GM23338 (cell line): ENCODE measurements around the gene IGF2BP2. TPM values are rescaled to one million over a fixed set of nuclear protein-coding genes. Genes with fewer than 3 reads are reported as not detected.
A peak's percentile ranks its signal among the peaks of the same experiment; 100 is the strongest.

Experiments
- ATAC-seq: fragments of 200-7000 bp; cut with Tn5 transposase; 3 replicates; pipeline ENCODE4 v1.9.1; 2020
- DNase-seq: peaks from one replicate; pipeline ENCODE4 v3.0.0-alpha.2; 2015; ENCODE audit warnings: low spot score
- H2AFZ ChIP-seq: fragments of 200-600 bp; sonication (generic); 2 replicates; pipeline ENCODE4 v1.8.0; 2016; ENCODE audit warnings: antibody characterized with exemption, mild to moderate bottlenecking, moderate library complexity
- H3F3A ChIP-seq: fragments of 200-600 bp; sonication (generic); replicated peaks from 2 replicates; pipeline ENCODE4 v1.8.0; 2017; ENCODE audit warnings: antibody characterized with exemption, mixed run types, low read depth
- H3K27ac ChIP-seq: fragments of 200-600 bp; sonication (generic); 2 replicates; pipeline ENCODE4 v1.6.1; 2016; ENCODE audit warnings: low read depth
- H3K27me3 ChIP-seq: fragments of 200-600 bp; sonication (generic); 2 replicates; pipeline ENCODE4 v1.8.0; 2016; ENCODE audit warnings: mild to moderate bottlenecking, mixed run types, moderate library complexity; ENCODE audit not compliant: insufficient read depth
- H3K36me3 ChIP-seq: fragments of 200-600 bp; sonication (generic); 2 replicates; pipeline ENCODE4 v1.8.0; 2016; ENCODE audit warnings: mild to moderate bottlenecking; ENCODE audit not compliant: insufficient read depth
- H3K4me1 ChIP-seq: fragments of 200-600 bp; sonication (generic); 2 replicates; pipeline ENCODE4 v1.8.0; 2016; ENCODE audit warnings: mild to moderate bottlenecking, moderate library complexity; ENCODE audit not compliant: insufficient read depth
- H3K4me2 ChIP-seq: fragments of 200-600 bp; sonication (generic); 2 replicates; pipeline ENCODE4 v1.7.1; 2017; ENCODE audit warnings: mixed run types
- H3K4me3 ChIP-seq: fragments of 200-600 bp; sonication (generic); 2 replicates; pipeline ENCODE4 v1.6.1; 2016; ENCODE audit warnings: mixed run types
- H3K79me2 ChIP-seq: fragments of 200-600 bp; sonication (generic); replicated peaks from 2 replicates; pipeline ENCODE4 v1.8.0; 2017; ENCODE audit warnings: mild to moderate bottlenecking; ENCODE audit not compliant: insufficient read depth
- H3K9me2 ChIP-seq: fragments of 200-600 bp; sonication (generic); 2 replicates; pipeline ENCODE4 v1.8.0; 2017; ENCODE audit not compliant: insufficient read depth
- H4K20me1 ChIP-seq: fragments of 200-600 bp; sonication (generic); replicated peaks from 2 replicates; pipeline ENCODE4 v1.8.0; 2017; ENCODE audit warnings: mild to moderate bottlenecking; ENCODE audit not compliant: insufficient read depth
- H3K27ac Mint-ChIP-seq: 2 replicates; pipeline ENCODE4 v1.8.0; 2020; ENCODE audit warnings: inconsistent platforms, mild to moderate bottlenecking, moderate library complexity, mixed read lengths
- H3K27me3 Mint-ChIP-seq: 3 replicates; pipeline ENCODE4 v1.8.0; 2022; ENCODE audit warnings: low read depth, mild to moderate bottlenecking, moderate library complexity, mixed read lengths, inconsistent platforms; ENCODE audit not compliant: insufficient read depth, poor library complexity
- H3K36me3 Mint-ChIP-seq: 3 replicates; pipeline ENCODE4 v1.8.0; 2021; ENCODE audit warnings: low read depth, mild to moderate bottlenecking, inconsistent platforms, moderate library complexity, mixed read lengths
- H3K4me1 Mint-ChIP-seq: 3 replicates; pipeline ENCODE4 v1.8.0; 2020; ENCODE audit warnings: mild to moderate bottlenecking, inconsistent platforms, mixed read lengths
- H3K4me3 Mint-ChIP-seq: 3 replicates; pipeline ENCODE4 v1.8.0; 2021; ENCODE audit warnings: moderate library complexity, mild to moderate bottlenecking, inconsistent platforms, mixed read lengths
- H3K9me3 Mint-ChIP-seq: 3 replicates; pipeline ENCODE4 v1.8.0; 2020; ENCODE audit warnings: moderate library complexity, mild to moderate bottlenecking, inconsistent platforms, mixed read lengths
- CREB1 ChIP-seq: fragments of 250-450 bp; sonication (Bioruptor Pico); IDR thresholded peaks from 2 replicates; pipeline ENCODE4 v1.5.0; 2020; ENCODE audit warnings: low read depth, mild to moderate bottlenecking, moderate library complexity
- CTCF ChIP-seq, 2 experiments: fragments of 200-600 bp in 1 of 2; sonication (generic) in 1 of 2; conservative IDR thresholded peaks; 2 replicates each; pipeline versions ENCODE4 v1.5.1 to v1.6.1; 2016 to 2017; ENCODE audit warnings: antibody characterized with exemption in 2 of 2, low read depth in 2 of 2, mild to moderate bottlenecking in 2 of 2, moderate library complexity in 1 of 2
- EZH2 ChIP-seq: fragments of 200-600 bp; sonication (generic); IDR thresholded peaks from one replicate; pipeline ENCODE4 v1.8.0; 2017; ENCODE audit warnings: antibody characterized with exemption, mild to moderate bottlenecking, low read depth; ENCODE audit not compliant: unreplicated experiment
- EZH2phosphoT487 ChIP-seq: fragments of 200-600 bp; sonication (generic); IDR thresholded peaks from one replicate; pipeline ENCODE4 v1.8.1; 2018; ENCODE audit warnings: antibody characterized with exemption; ENCODE audit not compliant: unreplicated experiment
- JUNB ChIP-seq: IDR thresholded peaks from one replicate; pipeline ENCODE4 v1.6.1; 2016; ENCODE audit warnings: antibody characterized with exemption; ENCODE audit not compliant: unreplicated experiment
- NANOG ChIP-seq: IDR thresholded peaks from 2 replicates; pipeline ENCODE4 v1.6.1; 2016; ENCODE audit warnings: antibody characterized with exemption, borderline replicate concordance
- POLR2AphosphoS5 ChIP-seq: IDR thresholded peaks from 2 replicates; pipeline ENCODE4 v1.6.1; 2016; ENCODE audit warnings: antibody characterized with exemption, low read depth
- REST ChIP-seq: IDR thresholded peaks from one replicate; pipeline ENCODE4 v1.6.1; 2018; ENCODE audit warnings: antibody characterized with exemption; ENCODE audit not compliant: unreplicated experiment
- STAT1 ChIP-seq: IDR thresholded peaks from one replicate; pipeline ENCODE4 v1.6.1; 2016; ENCODE audit warnings: antibody characterized with exemption; ENCODE audit not compliant: unreplicated experiment
- ZNF114 ChIP-seq: fragments of 250-450 bp; sonication (Bioruptor Pico); IDR thresholded peaks from 2 replicates; pipeline ENCODE4 v1.5.0; 2020; ENCODE audit warnings: mild to moderate bottlenecking, moderate library complexity
- ZNF331 ChIP-seq: fragments of 250-450 bp; sonication (Bioruptor Pico); IDR thresholded peaks from 2 replicates; pipeline ENCODE4 v1.5.0; 2020; ENCODE audit warnings: low read depth, mild to moderate bottlenecking, moderate library complexity
- ZNF462 ChIP-seq: fragments of 250-450 bp; sonication (Bioruptor Pico); IDR thresholded peaks from 2 replicates; pipeline ENCODE4 v1.5.0; 2020; ENCODE audit warnings: mild to moderate bottlenecking, moderate library complexity
- polyA plus RNA-seq: library from polyadenylated mRNA; unstranded; fragments of >200 nt; fragmentation: Nextera tagmentation; extraction: Ambion mirVana; gene quantifications from 2 replicates; pipeline ENCODE4 v1.2.1, GENCODE V29; 2016
- total RNA-seq: library from RNA; depleted of rRNA; stranded (reverse); fragments of >200 nt; shearing (Covaris generic); gene quantifications from 2 replicates; pipeline ENCODE4 v1.2.3, GENCODE V29; 2014
- TF ChIP-seq, protein P1 (sequence below): IDR thresholded peaks from 2 replicates; pipeline ENCODE4 v1.6.1; 2016; ENCODE audit warnings: antibody characterized with exemption

The IGF2BP2 gene
- total and polyA plus RNA-seq, 2 experiments from 2014 or later: 82.9 to 84.5 TPM

GRCh38 chr3:185822221-185823000, 2.4 kb downstream of the IGF2BP2 start:
- H3F3A ChIP-seq: no peaks in the 10 kb centered on the region; the same call in 1 of the 2 replicates
- Mint-ChIP-seq H3K9me3 (peaks cover 14% of the 10 kb centered on the region), H3K4me1 (peaks cover 45% of the 10 kb centered on the region), H3K4me3 (peak overlapping the region; percentile 95), H3K36me3 (peaks cover 19% of the 10 kb centered on the region), H3K27me3 (peaks cover 14% of the 10 kb centered on the region), H3K27ac (peak overlapping the region; percentile 96)
- H3K79me2 ChIP-seq: peaks cover 84% of the 10 kb centered on the region
- peak overlapping the region; percentile 67 for H3K4me3 ChIP-seq
- peaks cover under 1% of the 10 kb centered on the region; the same call in 1 of the 2 replicates for H3K36me3 ChIP-seq
- DNase-seq: no peak
- no peak overlapping the region for H2AFZ ChIP-seq
- H3K27ac ChIP-seq: peak overlapping the region; percentile 64
- peak overlapping the region; percentile 76 for H3K4me2 ChIP-seq
- no peak for ATAC-seq
- peaks cover 6% of the 10 kb centered on the region for H4K20me1 ChIP-seq
- no peaks in the 10 kb centered on the region for H3K9me2 ChIP-seq
- H3K4me1 ChIP-seq: peaks cover 55% of the 10 kb centered on the region
- peaks cover 10% of the 10 kb centered on the region for H3K27me3 ChIP-seq
- TF ChIP-seq NANOG (no peak), EZH2phosphoT487 (no peak), REST (no peak), JUNB (no peak), CTCF (conservative IDR thresholded peaks at IDR 0.05; ENCODE audit: low read depth in 2 of 2) (no peak), ZNF462 (CRISPR knock-in tag) (no peak), STAT1 (no peak), ZNF331 (CRISPR knock-in tag) (no peak), POLR2AphosphoS5 (no peak), CREB1 (CRISPR knock-in tag) (no peak), EZH2 (no peak), ZNF114 (CRISPR knock-in tag) (no peak)
- TF ChIP-seq, protein P1, sequence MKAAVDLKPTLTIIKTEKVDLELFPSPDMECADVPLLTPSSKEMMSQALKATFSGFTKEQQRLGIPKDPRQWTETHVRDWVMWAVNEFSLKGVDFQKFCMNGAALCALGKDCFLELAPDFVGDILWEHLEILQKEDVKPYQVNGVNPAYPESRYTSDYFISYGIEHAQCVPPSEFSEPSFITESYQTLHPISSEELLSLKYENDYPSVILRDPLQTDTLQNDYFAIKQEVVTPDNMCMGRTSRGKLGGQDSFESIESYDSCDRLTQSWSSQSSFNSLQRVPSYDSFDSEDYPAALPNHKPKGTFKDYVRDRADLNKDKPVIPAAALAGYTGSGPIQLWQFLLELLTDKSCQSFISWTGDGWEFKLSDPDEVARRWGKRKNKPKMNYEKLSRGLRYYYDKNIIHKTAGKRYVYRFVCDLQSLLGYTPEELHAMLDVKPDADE: no peak
